Liver (tissue), 9 donors: ENCODE results near the gene KRT81. TPM values are rescaled to one million over a fixed set of nuclear protein-coding genes. Genes with fewer than 3 reads are reported as not detected.

ENCODE experiments used
- DNase-seq: peaks from one replicate; pipeline ENCODE4 v3.0.0-alpha.2; 2017; ENCODE audit warnings: low spot score
- H3K27ac ChIP-seq, 2 donors: one replicate each; pipeline ENCODE4 v1.7.0; 2013; ENCODE audit warnings: inconsistent platforms in 2 of 2, low read length in 2 of 2, control low read depth in 1 of 2, low read depth in 1 of 2, mild to moderate bottlenecking in 1 of 2
- H3K27me3 ChIP-seq, 4 donors: one replicate each; pipeline versions ENCODE4 v1.6.1 to v1.7.0; 2013; ENCODE audit warnings: low read length in 3 of 4, inconsistent platforms in 1 of 4, mild to moderate bottlenecking in 1 of 4, moderate library complexity in 1 of 4; ENCODE audit not compliant: control insufficient read depth in 4 of 4, insufficient read depth in 4 of 4
- H3K36me3 ChIP-seq, 4 donors: one replicate each; pipeline versions ENCODE4 v1.6.1 to v1.7.0; 2013; ENCODE audit warnings: low read length in 3 of 4, mild to moderate bottlenecking in 3 of 4, low read depth in 1 of 4, moderate library complexity in 1 of 4; ENCODE audit not compliant: control insufficient read depth in 4 of 4, insufficient read depth in 3 of 4
- H3K4me1 ChIP-seq, 4 donors: one replicate each; pipeline versions ENCODE4 v1.6.1 to v1.7.0; 2013; ENCODE audit warnings: low read length in 3 of 4, mild to moderate bottlenecking in 3 of 4, moderate library complexity in 1 of 4; ENCODE audit not compliant: control insufficient read depth in 4 of 4, insufficient read depth in 4 of 4
- H3K4me3 ChIP-seq, 3 donors: one replicate each; pipeline versions ENCODE4 v1.6.1 to v1.7.0; 2013; ENCODE audit warnings: low read length in 3 of 3, control low read depth in 1 of 3, low read depth in 1 of 3, mild to moderate bottlenecking in 1 of 3
- H3K9ac ChIP-seq, 2 donors: one replicate each; pipeline ENCODE4 v1.7.0; 2013; ENCODE audit warnings: low read length in 2 of 2, mild to moderate bottlenecking in 2 of 2, moderate library complexity in 2 of 2, control low read depth in 1 of 2, low read depth in 1 of 2
- H3K9me3 ChIP-seq, 4 donors: one replicate each; pipeline versions ENCODE4 v1.6.1 to v1.7.0; 2013; ENCODE audit warnings: low read length in 3 of 4; ENCODE audit not compliant: control insufficient read depth in 4 of 4
- EGR1 ChIP-seq, 2 donors: IDR thresholded peaks; 2 replicates each; pipeline ENCODE4 v1.6.1; 2016 to 2018; ENCODE audit warnings: antibody characterized with exemption in 2 of 2, low read depth in 2 of 2
- FOXA1 ChIP-seq: IDR thresholded peaks from 2 replicates; pipeline ENCODE4 v1.6.1; 2016; ENCODE audit warnings: antibody characterized with exemption
- FOXA2 ChIP-seq: IDR thresholded peaks from 2 replicates; pipeline ENCODE4 v1.6.1; 2016; ENCODE audit warnings: antibody characterized with exemption
- HNF4G ChIP-seq: IDR thresholded peaks from 2 replicates; pipeline ENCODE4 v1.6.1; 2016; ENCODE audit warnings: antibody characterized with exemption
- JUND ChIP-seq, 2 donors: IDR thresholded peaks; 2 replicates each; pipeline ENCODE4 v1.6.1; 2016; ENCODE audit warnings: antibody characterized with exemption in 2 of 2
- NR2F2 ChIP-seq: IDR thresholded peaks from 2 replicates; pipeline ENCODE4 v1.6.1; 2016; ENCODE audit warnings: antibody characterized with exemption
- RAD21 ChIP-seq, 2 donors: IDR thresholded peaks; 2 replicates each; pipeline ENCODE4 v1.6.1; 2016; ENCODE audit warnings: antibody characterized with exemption in 2 of 2, mild to moderate bottlenecking in 2 of 2
- RXRA ChIP-seq, 2 donors: IDR thresholded peaks; 2 replicates each; pipeline ENCODE4 v1.6.1; 2017 to 2018; ENCODE audit warnings: antibody characterized with exemption in 2 of 2, mild to moderate bottlenecking in 1 of 2
- SP1 ChIP-seq: IDR thresholded peaks from 2 replicates; pipeline ENCODE4 v1.6.1; 2018; ENCODE audit warnings: antibody characterized with exemption, mild to moderate bottlenecking
- TAF1 ChIP-seq: conservative IDR thresholded peaks from 2 replicates; pipeline ENCODE4 v1.6.1; 2016; ENCODE audit warnings: antibody characterized with exemption, mild to moderate bottlenecking
- YY1 ChIP-seq: IDR thresholded peaks from 2 replicates; pipeline ENCODE4 v1.6.1; 2016; ENCODE audit warnings: antibody characterized with exemption, mild to moderate bottlenecking
- WGBS: extraction: QIAGEN DNeasy Blood & Tissue Kit; methylation state at CpG from one replicate; pipeline ENCODE4 v1.1.7; 2013; 5-methylcytosine and 5-hydroxymethylcytosine counted together
- polyA plus RNA-seq, 2 donors: library from polyadenylated mRNA; stranded (reverse) in 1 of 2; unstranded in 1 of 2; fragments of 200-250 nt in 1 of 2; fragments of >200 nt in 1 of 2; fragmentation: Nextera tagmentation in 1 of 2; extraction: Ambion mirVana in 1 of 2; gene quantifications; one replicate each; pipeline versions ENCODE4 v1.2.1 to v1.2.3, GENCODE V29; 2013 to 2015
- total RNA-seq, 2 donors: library from RNA; depleted of rRNA; stranded (reverse); fragments of >200 nt; gene quantifications; one replicate each; pipeline ENCODE4 v1.2.3, GENCODE V29; 2014
- TF ChIP-seq, protein P1 (sequence below): IDR thresholded peaks from 2 replicates; pipeline ENCODE4 v1.6.1; 2016; ENCODE audit warnings: antibody characterized with exemption
- TF ChIP-seq, protein P2 (sequence below): IDR thresholded peaks from 2 replicates; pipeline ENCODE4 v1.6.1; 2016; ENCODE audit warnings: antibody characterized with exemption
- TF ChIP-seq, protein P3 (sequence below): IDR thresholded peaks from 2 replicates; pipeline ENCODE4 v1.6.1; 2016; ENCODE audit warnings: antibody characterized with exemption
- donor health status: healthy.
- donor health status: healthy.
- donor health status: healthy.
- donor health status: healthy.
- donor health status: healthy.

Gene KRT81
- total and polyA plus RNA-seq, 4 donors = not detected

DNA sequence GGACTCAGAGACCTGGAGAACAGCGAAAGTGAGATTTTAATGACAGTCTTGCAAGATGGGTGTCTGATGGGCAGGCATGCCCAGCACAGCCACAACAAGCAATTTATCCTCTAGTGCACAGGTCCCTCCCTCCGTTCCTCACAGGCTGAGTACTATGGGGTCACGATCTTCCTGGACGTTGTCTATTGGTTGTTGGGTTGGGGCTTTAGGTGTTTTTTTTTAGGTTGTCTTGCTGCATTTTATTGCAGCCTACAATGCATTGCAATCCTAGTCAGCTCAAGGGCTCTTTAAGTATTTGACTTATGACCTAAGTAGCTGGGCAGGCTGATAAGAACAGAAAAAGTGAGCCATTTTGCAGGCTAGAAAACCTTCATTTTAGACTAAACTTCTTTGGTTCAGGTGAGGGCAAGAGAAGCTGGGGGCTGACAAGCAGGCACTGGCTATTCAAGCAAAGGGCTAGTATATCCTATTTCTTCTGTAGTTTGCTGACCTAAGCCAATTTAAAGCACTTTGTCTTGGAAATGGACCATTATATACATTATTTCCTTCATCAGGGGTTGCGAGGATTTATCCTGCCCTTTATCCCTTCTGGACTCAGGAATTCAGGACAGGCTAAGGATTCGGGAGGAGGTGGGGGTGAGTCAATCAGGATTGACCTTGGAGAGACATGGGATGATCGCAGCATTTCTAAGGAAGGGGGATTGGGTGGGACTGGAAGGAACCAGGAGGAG lies 52.3 kb downstream of the KRT81 start:
- Histone ChIP-seq H3K9ac (no peak overlapping the region), H3K27me3 (no peaks in the 10 kb centered on the region), H3K36me3 (no peaks in the 10 kb centered on the region), H3K4me3 (no peak overlapping the region), H3K9me3 (no peaks in the 10 kb centered on the region), H3K27ac (no peak overlapping the region), H3K4me1 (no peaks in the 10 kb centered on the region)
- DNase-seq = no peak
- WGBS = 86% methylated on average over 7 of the region's 7 CpGs
- TF ChIP-seq EGR1 (IDR thresholded peaks at IDR 0.05; ENCODE audit: low read depth in 2 of 2) (no peak), NR2F2 (no peak)

GRCh38 chr12:52238207-52238840 lies 53.0 kb downstream of the KRT81 start:
- Histone ChIP-seq H3K4me3 (no peak overlapping the region), H3K27me3 (peaks cover 0 to 3% (median 0%) of the 10 kb centered on the region in 4 donors), H3K4me1 (peaks cover 0 to 2% (median 0%) of the 10 kb centered on the region in 4 donors), H3K27ac (no peak overlapping the region), H3K9ac (no peak overlapping the region), H3K36me3 (no peaks in the 10 kb centered on the region), H3K9me3 (no peaks in the 10 kb centered on the region)
- 86% methylated on average over 4 of the region's 4 CpGs for WGBS
- TF ChIP-seq RXRA (IDR thresholded peaks at IDR 0.05) = no peak
- TF ChIP-seq FOXA2 = no peak
- TF ChIP-seq, protein P1, sequence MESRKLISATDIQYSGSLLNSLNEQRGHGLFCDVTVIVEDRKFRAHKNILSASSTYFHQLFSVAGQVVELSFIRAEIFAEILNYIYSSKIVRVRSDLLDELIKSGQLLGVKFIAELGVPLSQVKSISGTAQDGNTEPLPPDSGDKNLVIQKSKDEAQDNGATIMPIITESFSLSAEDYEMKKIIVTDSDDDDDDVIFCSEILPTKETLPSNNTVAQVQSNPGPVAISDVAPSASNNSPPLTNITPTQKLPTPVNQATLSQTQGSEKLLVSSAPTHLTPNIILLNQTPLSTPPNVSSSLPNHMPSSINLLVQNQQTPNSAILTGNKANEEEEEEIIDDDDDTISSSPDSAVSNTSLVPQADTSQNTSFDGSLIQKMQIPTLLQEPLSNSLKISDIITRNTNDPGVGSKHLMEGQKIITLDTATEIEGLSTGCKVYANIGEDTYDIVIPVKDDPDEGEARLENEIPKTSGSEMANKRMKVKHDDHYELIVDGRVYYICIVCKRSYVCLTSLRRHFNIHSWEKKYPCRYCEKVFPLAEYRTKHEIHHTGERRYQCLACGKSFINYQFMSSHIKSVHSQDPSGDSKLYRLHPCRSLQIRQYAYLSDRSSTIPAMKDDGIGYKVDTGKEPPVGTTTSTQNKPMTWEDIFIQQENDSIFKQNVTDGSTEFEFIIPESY = no peak
- TF ChIP-seq SP1 = no peak
- no peak for TF ChIP-seq TAF1
- TF ChIP-seq FOXA1 = no peak
- TF ChIP-seq EGR1 (IDR thresholded peaks at IDR 0.05; ENCODE audit: low read depth in 2 of 2) = no peak
- TF ChIP-seq NR2F2 = no peak
- TF ChIP-seq, protein P2, sequence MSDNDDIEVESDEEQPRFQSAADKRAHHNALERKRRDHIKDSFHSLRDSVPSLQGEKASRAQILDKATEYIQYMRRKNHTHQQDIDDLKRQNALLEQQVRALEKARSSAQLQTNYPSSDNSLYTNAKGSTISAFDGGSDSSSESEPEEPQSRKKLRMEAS = no peak
- TF ChIP-seq JUND (IDR thresholded peaks at IDR 0.05) = no peak
- TF ChIP-seq HNF4G = no peak
- TF ChIP-seq, protein P3, sequence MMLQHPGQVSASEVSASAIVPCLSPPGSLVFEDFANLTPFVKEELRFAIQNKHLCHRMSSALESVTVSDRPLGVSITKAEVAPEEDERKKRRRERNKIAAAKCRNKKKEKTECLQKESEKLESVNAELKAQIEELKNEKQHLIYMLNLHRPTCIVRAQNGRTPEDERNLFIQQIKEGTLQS = no peak
- no peak for TF ChIP-seq RAD21 (IDR thresholded peaks at IDR 0.05)
- no peak for DNase-seq

DNA sequence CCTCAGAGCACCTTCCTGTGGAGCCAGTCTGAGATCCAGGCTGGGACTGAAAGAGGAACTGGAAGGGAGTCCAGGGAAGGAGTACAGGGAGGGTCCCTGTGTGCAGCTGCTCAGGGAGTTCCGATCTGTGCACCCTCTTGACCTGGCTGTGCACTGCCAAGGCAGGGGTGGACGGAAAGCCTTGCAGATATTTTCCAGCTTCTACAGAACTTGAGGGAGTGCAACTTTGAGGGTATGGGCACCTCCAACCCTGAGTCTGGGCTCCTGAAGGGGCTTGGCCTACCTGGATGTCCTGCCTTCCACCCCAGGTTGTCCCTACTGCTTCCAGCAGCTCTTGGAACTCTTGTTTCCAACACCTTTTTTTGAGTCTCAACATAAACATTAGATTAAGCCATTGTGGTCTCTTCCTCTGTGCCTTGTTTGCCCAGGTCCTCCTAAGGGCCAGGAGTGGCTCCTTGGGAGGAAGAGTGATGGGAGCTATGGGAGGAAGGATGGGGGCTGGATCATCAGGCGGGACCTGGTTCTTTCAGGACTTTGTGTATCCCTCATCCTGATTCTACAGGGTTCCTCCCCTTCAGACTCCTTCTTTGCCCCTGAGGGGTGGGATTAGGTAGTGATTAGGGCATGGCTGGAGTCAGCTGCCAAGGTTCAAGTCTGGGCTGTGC lies 54.8 kb downstream of the KRT81 start:
- Histone ChIP-seq H3K27ac (no peak overlapping the region), H3K4me1 (peaks cover 0 to 4% (median 0%) of the 10 kb centered on the region in 4 donors), H3K4me3 (no peak overlapping the region), H3K9ac (no peak overlapping the region), H3K9me3 (no peaks in the 10 kb centered on the region), H3K36me3 (no peaks in the 10 kb centered on the region), H3K27me3 (peaks cover 0 to 7% (median 3%) of the 10 kb centered on the region in 4 donors)
- no peak for TF ChIP-seq NR2F2
- TF ChIP-seq YY1 = no peak
- TF ChIP-seq HNF4G = no peak
- no peak for DNase-seq
- 94% methylated on average over 3 of the region's 3 CpGs for WGBS

Other genes with a start within 250 kb of the KRT81 start
- gene NR4A1, start 240.1 kb downstream of the KRT81 start, total RNA-seq = 1 to 10 TPM in 1 of 2 donors, under 1 TPM in 1; 0.79 to 3.8 TPM
- gene NR4A1, start 240.1 kb downstream of the KRT81 start, polyA plus RNA-seq = 1 to 10 TPM; 3.0 to 5.8 TPM
- 10 to 100 TPM; 12.9 to 28.4 TPM for gene ATG101, start 221.6 kb downstream of the KRT81 start, total RNA-seq
- 10 to 100 TPM; 30.5 to 31.8 TPM for gene ATG101, start 221.6 kb downstream of the KRT81 start, polyA plus RNA-seq
- gene SMIM41, start 211.8 kb downstream of the KRT81 start, total RNA-seq = under 1 TPM in 1 of 2 donors, not detected in 1; 0.50 TPM
- under 1 TPM; 0.03 to 0.24 TPM for gene SMIM41, start 211.8 kb downstream of the KRT81 start, polyA plus RNA-seq
- under 1 TPM; 0.05 to 0.08 TPM for gene KRT80, start 99.5 kb downstream of the KRT81 start, total RNA-seq
- under 1 TPM; 0.04 to 0.12 TPM for gene KRT80, start 99.5 kb downstream of the KRT81 start, polyA plus RNA-seq
- gene KRT7, start 58.3 kb downstream of the KRT81 start, total RNA-seq = 1 to 10 TPM in 1 of 2 donors, under 1 TPM in 1; 0.37 to 8.0 TPM
- 1 to 10 TPM; 6.0 to 9.9 TPM for gene KRT7, start 58.3 kb downstream of the KRT81 start, polyA plus RNA-seq
- gene KRT86, start 16.9 kb downstream of the KRT81 start, total RNA-seq = under 1 TPM in 1 of 2 donors, not detected in 1; 0.08 TPM
- not detected for gene KRT86, start 16.9 kb downstream of the KRT81 start, polyA plus RNA-seq
- not detected for gene KRT83, start 29.9 kb upstream of the KRT81 start, total RNA-seq
- gene KRT83, start 29.9 kb upstream of the KRT81 start, polyA plus RNA-seq = not detected
- gene KRT85, start 75.9 kb upstream of the KRT81 start, total RNA-seq = not detected
- not detected for gene KRT85, start 75.9 kb upstream of the KRT81 start, polyA plus RNA-seq
- gene KRT84, start 94.1 kb upstream of the KRT81 start, total RNA-seq = not detected
- not detected for gene KRT84, start 94.1 kb upstream of the KRT81 start, polyA plus RNA-seq
- gene KRT82, start 114.8 kb upstream of the KRT81 start, total RNA-seq = not detected
- gene KRT82, start 114.8 kb upstream of the KRT81 start, polyA plus RNA-seq = not detected
- gene KRT75, start 142.8 kb upstream of the KRT81 start, total RNA-seq = not detected
- not detected for gene KRT75, start 142.8 kb upstream of the KRT81 start, polyA plus RNA-seq
- gene KRT6B, start 160.6 kb upstream of the KRT81 start, total RNA-seq = under 1 TPM in 1 of 2 donors, not detected in 1; 0.23 TPM
- not detected for gene KRT6B, start 160.6 kb upstream of the KRT81 start, polyA plus RNA-seq
- gene KRT6C, start 182.3 kb upstream of the KRT81 start, total RNA-seq = under 1 TPM in 1 of 2 donors, not detected in 1; 0.61 TPM
- gene KRT6C, start 182.3 kb upstream of the KRT81 start, polyA plus RNA-seq = not detected
- under 1 TPM in 1 of 2 donors, not detected in 1; 0.05 TPM for gene KRT6A, start 201.7 kb upstream of the KRT81 start, total RNA-seq
- under 1 TPM in 1 of 2 donors, not detected in 1; 0.02 TPM for gene KRT6A, start 201.7 kb upstream of the KRT81 start, polyA plus RNA-seq
- not detected for gene KRT5, start 228.9 kb upstream of the KRT81 start, total RNA-seq
- under 1 TPM in 1 of 2 donors, not detected in 1; 0.08 TPM for gene KRT5, start 228.9 kb upstream of the KRT81 start, polyA plus RNA-seq